Ovary (tissue), 3 donors: ENCODE results near the gene BICRA.

Experiments used
- EP300 ChIP-seq: sonication (generic); formaldehyde crosslinking; IDR thresholded peaks from one replicate; pipeline ENCODE4 v1.6.1; 2017; ENCODE audit warnings: antibody characterized with exemption
- POLR2A ChIP-seq: fragments of 450-650 bp; IDR thresholded peaks from one replicate; pipeline ENCODE4 v1.6.1; 2017; ENCODE audit warnings: antibody characterized with exemption, mild to moderate bottlenecking, moderate library complexity
- TF ChIP-seq, protein P1 (sequence below), 3 donors: fragments of 450-650 bp in 2 of 3; fragments of 200-600 bp in 1 of 3; IDR thresholded peaks; one replicate each; pipeline versions ENCODE4 v1.5.1 to v1.8.0; 2016 to 2022; ENCODE audit warnings: antibody characterized with exemption in 3 of 3, mild to moderate bottlenecking in 1 of 3
- donor health status: DM: no; HTN: no; CAD: no.

DNA sequence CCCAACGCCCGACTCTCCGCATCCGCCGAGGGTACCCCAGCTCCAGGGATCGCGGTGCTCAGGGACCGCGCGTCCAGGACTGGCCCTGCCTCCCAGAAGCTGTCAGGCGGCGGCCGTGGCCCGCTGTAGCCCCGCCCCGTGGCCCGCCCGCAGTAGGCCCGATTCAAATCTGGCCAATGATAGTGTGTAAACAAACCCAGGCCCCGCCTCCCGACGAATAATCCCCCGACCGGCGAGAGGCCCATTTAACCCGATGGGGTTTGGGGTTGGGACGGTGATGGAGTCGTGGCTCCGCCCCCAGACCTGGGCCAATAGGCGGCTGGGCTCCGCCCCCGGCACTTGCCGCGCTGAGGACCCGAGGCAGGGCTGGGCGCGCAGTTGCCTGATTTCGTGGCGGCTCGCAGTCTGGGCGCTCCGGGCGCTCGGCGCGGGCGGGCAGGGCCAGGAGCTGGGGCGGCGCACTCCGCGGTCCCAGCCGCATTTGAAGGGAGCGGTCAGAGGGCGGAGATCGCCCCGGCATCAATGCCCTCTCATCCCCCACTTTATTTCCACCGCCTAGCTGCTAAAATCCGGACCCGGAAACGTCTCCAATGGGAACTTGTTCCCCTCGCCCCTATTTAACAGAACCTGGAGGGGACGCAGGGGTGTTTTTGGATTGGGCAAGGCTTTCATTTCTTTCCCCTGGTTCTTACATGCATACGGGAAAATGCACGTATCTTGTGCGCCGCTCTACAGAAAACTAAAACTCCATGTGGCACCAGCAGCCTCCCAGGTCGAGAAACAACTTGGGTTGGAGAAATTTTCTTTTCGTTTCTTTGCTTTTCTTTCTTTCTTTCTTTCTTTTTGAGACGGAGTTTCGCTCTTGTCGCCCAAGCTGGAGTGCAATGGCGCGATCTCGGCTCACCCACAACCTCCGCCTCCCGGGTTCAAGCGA, 8.4 kb upstream of the BICRA start:
- TF ChIP-seq POLR2A = peak; percentile 68
- TF ChIP-seq, protein P1, sequence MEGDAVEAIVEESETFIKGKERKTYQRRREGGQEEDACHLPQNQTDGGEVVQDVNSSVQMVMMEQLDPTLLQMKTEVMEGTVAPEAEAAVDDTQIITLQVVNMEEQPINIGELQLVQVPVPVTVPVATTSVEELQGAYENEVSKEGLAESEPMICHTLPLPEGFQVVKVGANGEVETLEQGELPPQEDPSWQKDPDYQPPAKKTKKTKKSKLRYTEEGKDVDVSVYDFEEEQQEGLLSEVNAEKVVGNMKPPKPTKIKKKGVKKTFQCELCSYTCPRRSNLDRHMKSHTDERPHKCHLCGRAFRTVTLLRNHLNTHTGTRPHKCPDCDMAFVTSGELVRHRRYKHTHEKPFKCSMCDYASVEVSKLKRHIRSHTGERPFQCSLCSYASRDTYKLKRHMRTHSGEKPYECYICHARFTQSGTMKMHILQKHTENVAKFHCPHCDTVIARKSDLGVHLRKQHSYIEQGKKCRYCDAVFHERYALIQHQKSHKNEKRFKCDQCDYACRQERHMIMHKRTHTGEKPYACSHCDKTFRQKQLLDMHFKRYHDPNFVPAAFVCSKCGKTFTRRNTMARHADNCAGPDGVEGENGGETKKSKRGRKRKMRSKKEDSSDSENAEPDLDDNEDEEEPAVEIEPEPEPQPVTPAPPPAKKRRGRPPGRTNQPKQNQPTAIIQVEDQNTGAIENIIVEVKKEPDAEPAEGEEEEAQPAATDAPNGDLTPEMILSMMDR (IDR thresholded peaks at IDR 0.05) = peak in 1 of 3 donors; percentile 6
- no peak for TF ChIP-seq EP300
